Measurements from ENCODE around the gene FUT6. TPM values are rescaled to one million over a fixed set of nuclear protein-coding genes. Genes with fewer than 3 reads are reported as not detected.

FUT6 gene
- total RNA-seq, 2 donors from 2014 or later, result 0.62 TPM; not detected in 1

- no peak for DNase-seq (ENCODE audit: low spot score)
- no peak overlapping the region for H3K4me3 ChIP-seq
- no peaks in the 10 kb centered on the region for H3K9me3 ChIP-seq
- TF ChIP-seq POLR2A (IDR thresholded peaks at IDR 0.05) (no peak), CTCF (IDR thresholded peaks at IDR 0.05) (no peak), POLR2AphosphoS5 (IDR thresholded peaks at IDR 0.05) (no peak)
- H3K4me1 ChIP-seq (replicated peaks), result no peaks in the 10 kb centered on the region
- no peak overlapping the region for H3K27ac ChIP-seq
- intact Hi-C loops (cut with DNase I), result no loop called here
- WGBS, result 94% methylated on average over 18 of the region's 18 CpGs
- H3K36me3 ChIP-seq, result peaks cover 6 to 25% of the 10 kb centered on the region in 2 donors
- no peaks in the 10 kb centered on the region for H3K27me3 ChIP-seq (replicated peaks; ENCODE audit: insufficient read depth)
Measured at GRCh38 chr19:5792224-5792623, 47.3 kb downstream of the FUT6 start.

- Histone ChIP-seq H3K4me1 (replicated peaks) (no peaks in the 10 kb centered on the region), H3K36me3 (peaks cover 10 to 39% of the 10 kb centered on the region in 2 donors), H3K27ac (peak within 1 kb of the TSS; percentile 87 to 93), H3K27me3 (replicated peaks; ENCODE audit: insufficient read depth) (no peaks in the 10 kb centered on the region), H3K9me3 (no peaks in the 10 kb centered on the region), H3K4me3 (peak within 1 kb of the TSS; percentile 62 to 67)
- TF ChIP-seq POLR2A (IDR thresholded peaks at IDR 0.05) (no peak), CTCF (IDR thresholded peaks at IDR 0.05) (peak in 1 of 4 experiments; percentile 18), POLR2AphosphoS5 (IDR thresholded peaks at IDR 0.05) (peak; percentile 94)
- WGBS, result 12% methylated on average over 69 of the region's 72 CpGs
- intact Hi-C loops (cut with DNase I), result no loop called here
- DNase-seq (ENCODE audit: low spot score), result peak; percentile 97
Measured at GRCh38 chr19:5790559-5791520, 48.7 kb downstream of the FUT6 start, which contains the start of gene DUS3L. TSS of gene DUS3L (minus strand) at chr19:5791163. CDS start at chr19:5791141, 22 bp downstream.

- DNase-seq (ENCODE audit: low spot score), result peak; percentile 26
- Histone ChIP-seq H3K27me3 (replicated peaks; ENCODE audit: insufficient read depth) (no peaks in the 10 kb centered on the region), H3K9me3 (no peaks in the 10 kb centered on the region), H3K36me3 (peaks cover 10 to 45% of the 10 kb centered on the region in 2 donors), H3K4me1 (replicated peaks) (no peaks in the 10 kb centered on the region), H3K27ac (peak overlapping the region; percentile 87 to 93), H3K4me3 (peak overlapping the region; percentile 62 to 67)
- TF ChIP-seq CTCF (IDR thresholded peaks at IDR 0.05), result no peak
- TF ChIP-seq POLR2A (IDR thresholded peaks at IDR 0.05), result no peak
- no peak for TF ChIP-seq POLR2AphosphoS5 (IDR thresholded peaks at IDR 0.05)
- intact Hi-C loops (cut with DNase I), result no loop called here
- WGBS, result 50% methylated on average over 26 of the region's 26 CpGs
Measured at GRCh38 chr19:5789886-5790558, 49.5 kb downstream of the FUT6 start.

GRCh38 chr19:5789351-5789761 is 50.1 kb downstream of the FUT6 start:
- 94% methylated on average over 39 of the region's 39 CpGs for WGBS
- intact Hi-C loops (cut with DNase I), result no loop called here
- Histone ChIP-seq H3K4me3 (no peak overlapping the region), H3K9me3 (no peaks in the 10 kb centered on the region), H3K27me3 (replicated peaks; ENCODE audit: insufficient read depth) (no peaks in the 10 kb centered on the region), H3K27ac (no peak overlapping the region), H3K4me1 (replicated peaks) (no peaks in the 10 kb centered on the region), H3K36me3 (peaks cover 10 to 45% of the 10 kb centered on the region in 2 donors)
- no peak for DNase-seq (ENCODE audit: low spot score)
- no peak for TF ChIP-seq POLR2A (IDR thresholded peaks at IDR 0.05)
- TF ChIP-seq CTCF (IDR thresholded peaks at IDR 0.05), result no peak
- no peak for TF ChIP-seq POLR2AphosphoS5 (IDR thresholded peaks at IDR 0.05)
